Uterus (tissue), 4 donors: ENCODE results near the gene INPP5A. TPM values are rescaled to one million over a fixed set of nuclear protein-coding genes. Genes with fewer than 3 reads are reported as not detected.

Source experiments
- DNase-seq, 2 donors: peaks; one replicate each; pipeline ENCODE4 v3.0.0-alpha.2; 2019 to 2020
- H3K27ac ChIP-seq, 2 donors: fragments of 200-600 bp; sonication (generic); 1 replicate in 1 of 2; 2 replicates in 1 of 2; pipeline ENCODE4 v1.5.1; 2016 to 2018
- H3K27me3 ChIP-seq, 2 donors: fragments of 200-600 bp; sonication (generic); one replicate each; pipeline ENCODE4 v1.5.1; 2018 to 2019; ENCODE audit warnings: control low read depth in 1 of 2
- H3K36me3 ChIP-seq, 2 donors: fragments of 200-600 bp; sonication (generic); one replicate each; pipeline ENCODE4 v1.5.1; 2019; ENCODE audit warnings: control low read depth in 1 of 2
- H3K4me1 ChIP-seq, 2 donors: fragments of 200-600 bp; sonication (generic); one replicate each; pipeline ENCODE4 v1.5.1; 2018 to 2019; ENCODE audit warnings: control low read depth in 1 of 2
- H3K4me3 ChIP-seq, 2 donors: fragments of 200-600 bp; sonication (generic); 1 replicate in 1 of 2; 2 replicates in 1 of 2; pipeline ENCODE4 v1.5.1; 2018 to 2019; ENCODE audit warnings: mild to moderate bottlenecking in 1 of 2
- H3K9me3 ChIP-seq, 2 donors: fragments of 200-600 bp; sonication (generic); one replicate each; pipeline ENCODE4 v1.5.1; 2019; ENCODE audit warnings: control low read depth in 1 of 2
- CTCF ChIP-seq, 4 experiments: fragments of 200-600 bp in 2 of 4; fragments of 450-650 bp in 2 of 4; sonication (generic) in 2 of 4; IDR thresholded peaks; one replicate each; pipeline ENCODE4 v1.5.1; 2016 to 2019; ENCODE audit warnings: antibody characterized with exemption in 4 of 4, mild to moderate bottlenecking in 2 of 4, moderate library complexity in 1 of 4
- POLR2A ChIP-seq, 2 donors: fragments of 450-650 bp; IDR thresholded peaks; one replicate each; pipeline ENCODE4 v1.6.1; 2016; ENCODE audit warnings: antibody characterized with exemption in 2 of 2, mild to moderate bottlenecking in 1 of 2, moderate library complexity in 1 of 2
- intact Hi-C: fragments of 100-400 bp; cut with DNase I; formaldehyde crosslinking; loops from one replicate; pipeline ENCODE4 v1.15.1; 2023; ENCODE audit warnings: low total_unique reads
- total RNA-seq, 4 donors: library from RNA; depleted of rRNA in 3 of 4; stranded (reverse); fragments of >200 nt in 3 of 4; gene quantifications; one replicate each; pipeline versions ENCODE4 v1.1.0 to v1.2.4, GENCODE V29; 2014 to 2023
- donor health status: DM: yes; HTN: yes; CAD: no.

INPP5A gene
- total RNA-seq, 4 donors from 2014 or later: 22.5 to 160 (median 93.2) TPM

GRCh38 chr10:132526676-132527075, 10.9 kb upstream of the INPP5A start:
- Histone ChIP-seq H3K27me3 (no peaks in the 10 kb centered on the region), H3K4me3 (no peak overlapping the region), H3K27ac (peak overlapping the region in 1 of 2 donors; percentile 29), H3K4me1 (no peaks in the 10 kb centered on the region), H3K36me3 (no peaks in the 10 kb centered on the region), H3K9me3 (no peaks in the 10 kb centered on the region)
- TF ChIP-seq POLR2A (IDR thresholded peaks at IDR 0.05) (no peak), CTCF (IDR thresholded peaks at IDR 0.05) (no peak)
- no peak for DNase-seq
- intact Hi-C loops: no loop called here

- intact Hi-C loops: no loop called here
- no peaks in the 10 kb centered on the region for H3K36me3 ChIP-seq
- no peak for TF ChIP-seq POLR2A (IDR thresholded peaks at IDR 0.05)
- TF ChIP-seq CTCF (IDR thresholded peaks at IDR 0.05): no peak
- peak overlapping the region in 1 of 2 donors; percentile 60 for H3K27ac ChIP-seq
- H3K4me3 ChIP-seq: no peak overlapping the region
- peak in 1 of 2 donors; percentile 28 for DNase-seq
- no peaks in the 10 kb centered on the region for H3K4me1 ChIP-seq
- no peaks in the 10 kb centered on the region for H3K27me3 ChIP-seq
- H3K9me3 ChIP-seq: no peaks in the 10 kb centered on the region
These were observed 10.1 kb upstream of the INPP5A start for GRCh38 chr10:132527339-132528063.

- intact Hi-C loops: no loop called here
- peak; percentile 28 to 48 for DNase-seq
- no peak for TF ChIP-seq POLR2A (IDR thresholded peaks at IDR 0.05)
- TF ChIP-seq CTCF (IDR thresholded peaks at IDR 0.05): no peak
- Histone ChIP-seq H3K27me3 (no peaks in the 10 kb centered on the region), H3K9me3 (no peaks in the 10 kb centered on the region), H3K27ac (peak overlapping the region in 1 of 2 donors; percentile 60), H3K4me1 (no peaks in the 10 kb centered on the region), H3K4me3 (no peak overlapping the region), H3K36me3 (no peaks in the 10 kb centered on the region)
These were observed 9.4 kb upstream of the INPP5A start for GRCh38 chr10:132528064-132528691.

GRCh38 chr10:132532179-132532578, 5.4 kb upstream of the INPP5A start:
- TF ChIP-seq CTCF (IDR thresholded peaks at IDR 0.05): no peak
- TF ChIP-seq POLR2A (IDR thresholded peaks at IDR 0.05): no peak
- Histone ChIP-seq H3K27me3 (no peaks in the 10 kb centered on the region), H3K36me3 (no peaks in the 10 kb centered on the region), H3K4me1 (peaks cover 0 to 7% of the 10 kb centered on the region in 2 donors), H3K4me3 (no peak overlapping the region), H3K27ac (no peak overlapping the region), H3K9me3 (no peaks in the 10 kb centered on the region)
- intact Hi-C loops: no loop called here
- DNase-seq: peak in 1 of 2 donors; percentile 8
